HEK293 (cell line): Measurements from ENCODE around the gene IRF6.

Source experiments
- CTCF ChIA-PET: fragments of 350-600 bp; formaldehyde crosslinking; extraction: SDS; loops from one replicate; lab custom pipeline; 2021; ENCODE audit warnings: antibody characterized with exemption; lab: Yijun Ruan, JAX
- POLR2A ChIA-PET: fragments of 300-600 bp; formaldehyde crosslinking; extraction: SDS; loops from one replicate; lab custom pipeline; 2020; ENCODE audit warnings: antibody characterized with exemption, inconsistent platforms; lab: Yijun Ruan, JAX
- H3K27ac ChIP-seq: fragments of 200-500 bp; sonication (Bioruptor generic); 2 replicates; pipeline ENCODE4 v1.5.1; 2014; ENCODE audit warnings: low read depth, low read length, control low read depth, inconsistent platforms; ENCODE audit errors: extremely low read depth
- H3K36me3 ChIP-seq, 2 experiments: fragments of 200-500 bp in 1 of 2; sonication (Bioruptor generic) in 1 of 2; 1 replicate in 1 of 2; 2 replicates in 1 of 2; pipeline ENCODE4 v1.5.1; 2014 to 2017; ENCODE audit warnings: inconsistent platforms in 2 of 2, low read length in 2 of 2; ENCODE audit not compliant: control insufficient read depth in 2 of 2, insufficient read depth in 1 of 2
- H3K4me1 ChIP-seq: fragments of 200-500 bp; sonication (Bioruptor generic); 2 replicates; pipeline ENCODE4 v1.5.1; 2014; ENCODE audit warnings: mild to moderate bottlenecking, low read length, inconsistent platforms; ENCODE audit not compliant: control insufficient read depth, insufficient read depth
- H3K4me3 ChIP-seq: 2 replicates; pipeline ENCODE4 v1.5.1; 2011; ENCODE audit warnings: low read depth, mild to moderate bottlenecking, control low read depth, low read length, moderate library complexity
- H3K9me3 ChIP-seq: fragments of 200-500 bp; sonication (Bioruptor generic); 2 replicates; pipeline ENCODE4 v1.5.1; 2014; ENCODE audit warnings: low read depth, low read length, inconsistent platforms; ENCODE audit not compliant: control insufficient read depth, insufficient read depth
- GLI2 ChIP-seq: fragments of 450-650 bp; formaldehyde crosslinking; IDR thresholded peaks from 2 replicates; pipeline ENCODE4; 2017; ENCODE audit warnings: missing biosample characterization, missing genetic modification characterization, low read depth, borderline replicate concordance
- HOXD13 ChIP-seq: sonication (generic); formaldehyde crosslinking; IDR thresholded peaks from 2 replicates; pipeline ENCODE4 v1.8.0; 2022; ENCODE audit warnings: missing genetic modification reagents, borderline replicate concordance
- KLF1 ChIP-seq: fragments of 450-650 bp; formaldehyde crosslinking; IDR thresholded peaks from 2 replicates; pipeline ENCODE4 v1.5.1; 2016; ENCODE audit warnings: missing biosample characterization, missing genetic modification characterization
- KLF9 ChIP-seq: fragments of 450-650 bp; formaldehyde crosslinking; IDR thresholded peaks from 2 replicates; pipeline ENCODE4 v1.5.1; 2016; ENCODE audit warnings: missing biosample characterization, missing genetic modification characterization, low read depth
- MYNN ChIP-seq: fragments of 450-650 bp; formaldehyde crosslinking; IDR thresholded peaks from 2 replicates; pipeline ENCODE4 v1.5.1; 2016; ENCODE audit warnings: missing biosample characterization, missing genetic modification characterization, borderline replicate concordance
- OVOL3 ChIP-seq: fragments of 450-650 bp; formaldehyde crosslinking; IDR thresholded peaks from 2 replicates; pipeline ENCODE4 v1.5.1; 2016; ENCODE audit warnings: missing biosample characterization, missing genetic modification characterization
- PRDM2 ChIP-seq: fragments of 450-650 bp; formaldehyde crosslinking; IDR thresholded peaks from 2 replicates; pipeline ENCODE4 v1.5.1; 2016; ENCODE audit warnings: missing biosample characterization, missing genetic modification characterization, borderline replicate concordance
- SP2 ChIP-seq: fragments of 450-650 bp; formaldehyde crosslinking; IDR thresholded peaks from 2 replicates; pipeline ENCODE4 v1.5.1; 2016; ENCODE audit warnings: missing biosample characterization, missing genetic modification characterization
- SP3 ChIP-seq: fragments of 450-650 bp; formaldehyde crosslinking; IDR thresholded peaks from 2 replicates; pipeline ENCODE4 v1.5.1; 2016; ENCODE audit warnings: missing biosample characterization, missing genetic modification characterization
- TCF7L2 ChIP-seq: IDR thresholded peaks from 2 replicates; pipeline ENCODE4 v1.6.1; 2011; ENCODE audit warnings: low read depth, mild to moderate bottlenecking, inconsistent platforms, low read length, moderate library complexity, borderline replicate concordance
- ZNF10 ChIP-seq: fragments of 450-650 bp; formaldehyde crosslinking; IDR thresholded peaks from 2 replicates; pipeline ENCODE4 v1.5.1; 2017; ENCODE audit warnings: missing biosample characterization, missing genetic modification characterization
- ZNF114 ChIP-seq: fragments of 450-650 bp; formaldehyde crosslinking; IDR thresholded peaks from 2 replicates; pipeline ENCODE4 v1.5.0; 2017; ENCODE audit warnings: missing biosample characterization, missing genetic modification characterization
- ZNF311 ChIP-seq: fragments of 450-650 bp; formaldehyde crosslinking; IDR thresholded peaks from 2 replicates; pipeline ENCODE4 v1.5.1; 2017; ENCODE audit warnings: missing biosample characterization, missing genetic modification characterization, borderline replicate concordance
- ZNF558 ChIP-seq: fragments of 450-650 bp; formaldehyde crosslinking; IDR thresholded peaks from 2 replicates; pipeline ENCODE4 v1.5.1; 2016; ENCODE audit warnings: missing biosample characterization, missing genetic modification characterization
- ZNF645 ChIP-seq: fragments of 450-650 bp; formaldehyde crosslinking; IDR thresholded peaks from 2 replicates; pipeline ENCODE4; 2016; ENCODE audit warnings: missing biosample characterization, missing genetic modification characterization
- ZNF76 ChIP-seq: fragments of 450-650 bp; formaldehyde crosslinking; IDR thresholded peaks from 2 replicates; pipeline ENCODE4; 2016; ENCODE audit warnings: low read depth, missing biosample characterization, missing genetic modification characterization, borderline replicate concordance
- ZNF843 ChIP-seq: fragments of 450-650 bp; formaldehyde crosslinking; IDR thresholded peaks from 2 replicates; pipeline ENCODE4 v1.5.1; 2016; ENCODE audit warnings: missing biosample characterization, missing genetic modification characterization
- TF ChIP-seq, protein P1 (sequence below): fragments of 450-650 bp; formaldehyde crosslinking; IDR thresholded peaks from 2 replicates; pipeline ENCODE4 v1.5.1; 2016; ENCODE audit warnings: missing biosample characterization, missing genetic modification characterization
- TF ChIP-seq, protein P2 (sequence below): fragments of 450-650 bp; formaldehyde crosslinking; IDR thresholded peaks from 2 replicates; pipeline ENCODE4 v1.5.1; 2016; ENCODE audit warnings: missing biosample characterization, missing genetic modification characterization
- TF ChIP-seq, protein P3 (sequence below): fragments of 450-650 bp; formaldehyde crosslinking; IDR thresholded peaks from 2 replicates; pipeline ENCODE4 v1.5.1; 2016; ENCODE audit warnings: missing biosample characterization, missing genetic modification characterization

The IRF6 gene

DNA sequence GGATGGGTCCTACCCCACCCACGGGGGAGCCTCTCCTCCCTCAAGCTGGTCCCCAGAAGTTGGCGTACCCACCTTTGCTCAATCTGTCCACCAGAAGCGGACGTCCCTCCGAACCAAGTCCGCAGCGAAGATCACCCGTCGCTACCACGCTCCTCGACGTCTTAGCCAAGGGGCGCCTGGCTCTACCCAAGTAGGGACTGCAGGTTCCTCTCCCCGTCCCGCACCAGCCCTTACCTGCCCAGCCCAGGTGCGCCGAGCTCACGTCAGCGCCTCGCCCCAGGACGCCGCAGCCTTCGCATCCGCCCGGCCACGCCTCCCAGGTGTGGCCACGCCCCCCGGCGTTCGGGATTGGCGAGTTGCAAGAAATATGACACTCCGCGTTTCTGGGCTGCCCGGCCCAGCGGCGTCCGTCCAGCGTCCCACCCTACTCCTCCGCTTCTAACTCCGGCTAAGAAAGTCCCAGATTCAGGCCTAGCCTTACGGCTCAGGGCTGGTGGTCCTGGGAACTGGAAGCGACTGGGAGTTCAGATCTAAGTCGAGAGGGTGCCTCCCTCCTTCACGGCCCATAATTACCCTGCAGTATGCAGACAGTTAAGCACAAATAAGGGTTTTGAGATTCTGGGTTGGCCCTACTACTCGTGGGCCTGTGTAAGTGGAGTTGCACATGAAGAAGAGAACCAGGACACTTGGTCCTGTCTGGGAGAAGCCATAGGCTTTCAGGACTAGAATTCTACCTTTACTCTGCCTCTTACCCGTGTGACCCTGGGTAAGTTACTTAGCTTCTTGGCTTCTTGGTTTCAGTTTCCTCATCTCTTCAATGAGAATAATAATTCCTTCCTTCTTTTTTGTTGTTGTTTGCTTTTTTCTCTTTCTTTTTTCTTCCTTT lies at the start of gene IRF6 (continued):
- TF ChIP-seq PRDM2 (tag by site-specific recombination) (no peak), SP2 (peak; percentile 64), KLF9 (tag by site-specific recombination) (0 out of 2 replicates have a peak, but pooled peaks have one; percentile 22), ZNF843 (tag by site-specific recombination) (no peak), ZNF76 (tag by site-specific recombination) (peak; percentile 32; the same call in 1 of the 2 replicates)
- TF ChIP-seq, protein P1, sequence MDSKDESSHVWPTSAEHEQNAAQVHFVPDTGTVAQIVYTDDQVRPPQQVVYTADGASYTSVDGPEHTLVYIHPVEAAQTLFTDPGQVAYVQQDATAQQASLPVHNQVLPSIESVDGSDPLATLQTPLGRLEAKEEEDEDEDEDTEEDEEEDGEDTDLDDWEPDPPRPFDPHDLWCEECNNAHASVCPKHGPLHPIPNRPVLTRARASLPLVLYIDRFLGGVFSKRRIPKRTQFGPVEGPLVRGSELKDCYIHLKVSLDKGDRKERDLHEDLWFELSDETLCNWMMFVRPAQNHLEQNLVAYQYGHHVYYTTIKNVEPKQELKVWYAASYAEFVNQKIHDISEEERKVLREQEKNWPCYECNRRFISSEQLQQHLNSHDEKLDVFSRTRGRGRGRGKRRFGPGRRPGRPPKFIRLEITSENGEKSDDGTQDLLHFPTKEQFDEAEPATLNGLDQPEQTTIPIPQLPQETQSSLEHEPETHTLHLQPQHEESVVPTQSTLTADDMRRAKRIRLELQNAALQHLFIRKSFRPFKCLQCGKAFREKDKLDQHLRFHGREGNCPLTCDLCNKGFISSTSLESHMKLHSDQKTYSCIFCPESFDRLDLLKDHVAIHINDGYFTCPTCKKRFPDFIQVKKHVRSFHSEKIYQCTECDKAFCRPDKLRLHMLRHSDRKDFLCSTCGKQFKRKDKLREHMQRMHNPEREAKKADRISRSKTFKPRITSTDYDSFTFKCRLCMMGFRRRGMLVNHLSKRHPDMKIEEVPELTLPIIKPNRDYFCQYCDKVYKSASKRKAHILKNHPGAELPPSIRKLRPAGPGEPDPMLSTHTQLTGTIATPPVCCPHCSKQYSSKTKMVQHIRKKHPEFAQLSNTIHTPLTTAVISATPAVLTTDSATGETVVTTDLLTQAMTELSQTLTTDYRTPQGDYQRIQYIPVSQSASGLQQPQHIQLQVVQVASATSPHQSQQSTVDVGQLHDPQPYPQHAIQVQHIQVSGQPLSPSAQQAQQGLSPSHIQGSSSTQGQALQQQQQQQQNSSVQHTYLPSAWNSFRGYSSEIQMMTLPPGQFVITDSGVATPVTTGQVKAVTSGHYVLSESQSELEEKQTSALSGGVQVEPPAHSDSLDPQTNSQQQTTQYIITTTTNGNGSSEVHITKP (tag by site-specific recombination) = peak; percentile 84; the same call in 1 of the 2 replicates

- POLR2A ChIA-PET = no interaction called here
- H3K4me1 ChIP-seq = no peaks in the 10 kb centered on the region
- CTCF ChIA-PET = interaction anchor here (0.7 to 2.0 kb wide), 5 partner anchors 30 to 364 kb away, joined by 3 to 10 read pairs (median 4); no protein-coding TSS in a partner anchor
- no peak for TF ChIP-seq TCF7L2
- no peak for TF ChIP-seq KLF1
- TF ChIP-seq, protein P2, sequence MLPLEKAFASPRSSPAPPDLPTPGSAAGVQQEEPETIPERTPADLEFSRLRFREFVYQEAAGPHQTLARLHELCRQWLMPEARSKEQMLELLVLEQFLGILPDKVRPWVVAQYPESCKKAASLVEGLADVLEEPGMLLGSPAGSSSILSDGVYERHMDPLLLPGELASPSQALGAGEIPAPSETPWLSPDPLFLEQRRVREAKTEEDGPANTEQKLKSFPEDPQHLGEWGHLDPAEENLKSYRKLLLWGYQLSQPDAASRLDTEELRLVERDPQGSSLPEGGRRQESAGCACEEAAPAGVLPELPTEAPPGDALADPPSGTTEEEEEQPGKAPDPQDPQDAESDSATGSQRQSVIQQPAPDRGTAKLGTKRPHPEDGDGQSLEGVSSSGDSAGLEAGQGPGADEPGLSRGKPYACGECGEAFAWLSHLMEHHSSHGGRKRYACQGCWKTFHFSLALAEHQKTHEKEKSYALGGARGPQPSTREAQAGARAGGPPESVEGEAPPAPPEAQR (tag by site-specific recombination) = no peak
- TF ChIP-seq OVOL3 (tag by site-specific recombination) = no peak
- no peak for TF ChIP-seq ZNF311 (tag by site-specific recombination)
- no peak for TF ChIP-seq SP3 (tag by site-specific recombination)
- no peak for TF ChIP-seq ZNF558 (tag by site-specific recombination)
- no peak for TF ChIP-seq ZNF645
- TF ChIP-seq ZNF114 (tag by site-specific recombination) = no peak
- no peak for TF ChIP-seq GLI2 (tag by site-specific recombination)
- TF ChIP-seq ZNF10 = no peak
- no peak for TF ChIP-seq HOXD13 (CRISPR knock-in tag)
- TF ChIP-seq, protein P3, sequence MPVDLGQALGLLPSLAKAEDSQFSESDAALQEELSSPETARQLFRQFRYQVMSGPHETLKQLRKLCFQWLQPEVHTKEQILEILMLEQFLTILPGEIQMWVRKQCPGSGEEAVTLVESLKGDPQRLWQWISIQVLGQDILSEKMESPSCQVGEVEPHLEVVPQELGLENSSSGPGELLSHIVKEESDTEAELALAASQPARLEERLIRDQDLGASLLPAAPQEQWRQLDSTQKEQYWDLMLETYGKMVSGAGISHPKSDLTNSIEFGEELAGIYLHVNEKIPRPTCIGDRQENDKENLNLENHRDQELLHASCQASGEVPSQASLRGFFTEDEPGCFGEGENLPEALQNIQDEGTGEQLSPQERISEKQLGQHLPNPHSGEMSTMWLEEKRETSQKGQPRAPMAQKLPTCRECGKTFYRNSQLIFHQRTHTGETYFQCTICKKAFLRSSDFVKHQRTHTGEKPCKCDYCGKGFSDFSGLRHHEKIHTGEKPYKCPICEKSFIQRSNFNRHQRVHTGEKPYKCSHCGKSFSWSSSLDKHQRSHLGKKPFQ = no peak
- no peak for TF ChIP-seq MYNN (tag by site-specific recombination)
Observed at GRCh38 chr1:209855623-209856022, 49.7 kb upstream of the IRF6 start.

More at GRCh38 chr1:209855623-209856022, 49.7 kb upstream of the IRF6 start:
- Histone ChIP-seq H3K27ac (no peak overlapping the region), H3K36me3 (peaks cover 11 to 43% of the 10 kb centered on the region in 2 experiments; a peak in 2 of 3 replicates), H3K4me3 (no peak overlapping the region), H3K9me3 (no peaks in the 10 kb centered on the region)
